Stimulated activated CD4-positive, alpha-beta T cell treated with anti-CD3 and anti-CD28 coated beads, Interleukin-2, amount 100 ng/mL, for 24 hours (primary cell): Measurements from ENCODE around the gene TMEM72.

Experiments
- DNase-seq, 2 donors: peaks; one replicate each; pipeline ENCODE4 v3.0.0-alpha.2; 2020

The TMEM72 gene

GRCh38 chr10:44890696-44891563, 20.2 kb upstream of the TMEM72 start:
- DNase-seq = no peak

DNA sequence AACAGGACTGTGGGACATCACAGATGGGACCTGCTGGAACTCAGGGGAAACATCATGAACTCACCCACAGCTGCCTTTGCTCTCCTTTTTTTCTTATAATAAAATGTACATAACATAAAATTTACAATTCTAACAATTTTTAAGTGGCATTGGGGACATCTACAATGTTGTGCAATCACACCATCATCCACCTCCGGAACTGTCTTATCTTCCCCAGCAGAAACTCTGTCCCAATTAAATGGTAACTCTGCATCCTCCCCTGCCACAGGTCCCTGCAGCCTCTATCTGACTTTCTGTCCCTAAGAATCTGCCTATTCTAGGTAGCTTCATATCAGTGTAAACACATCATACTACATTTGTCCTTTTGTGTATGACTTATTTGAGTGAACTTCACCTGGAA, 19.4 kb upstream of the TMEM72 start:
- DNase-seq = no peak

GRCh38 chr10:44893604-44894468, 17.3 kb upstream of the TMEM72 start:
- DNase-seq = no peak

DNA sequence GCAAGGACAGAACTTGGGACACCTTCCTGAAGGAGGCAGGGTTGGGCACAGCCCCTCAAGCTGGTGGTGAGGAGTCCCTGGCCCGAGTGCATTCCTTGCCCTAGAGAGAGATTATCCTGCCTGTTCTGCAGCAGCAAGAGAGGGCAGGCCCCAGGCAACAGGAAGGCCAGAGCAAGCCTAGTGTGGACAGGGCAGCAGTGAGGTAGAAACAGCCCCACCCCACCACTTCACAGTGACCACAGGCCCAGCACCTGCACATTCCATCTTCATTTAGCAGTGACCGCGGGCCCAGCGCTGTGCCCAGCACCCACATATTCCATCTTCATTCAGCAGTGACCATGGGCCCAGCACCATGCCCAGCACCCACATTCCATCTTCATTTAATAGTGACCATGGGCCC, 16.4 kb upstream of the TMEM72 start:
- DNase-seq = no peak

DNA sequence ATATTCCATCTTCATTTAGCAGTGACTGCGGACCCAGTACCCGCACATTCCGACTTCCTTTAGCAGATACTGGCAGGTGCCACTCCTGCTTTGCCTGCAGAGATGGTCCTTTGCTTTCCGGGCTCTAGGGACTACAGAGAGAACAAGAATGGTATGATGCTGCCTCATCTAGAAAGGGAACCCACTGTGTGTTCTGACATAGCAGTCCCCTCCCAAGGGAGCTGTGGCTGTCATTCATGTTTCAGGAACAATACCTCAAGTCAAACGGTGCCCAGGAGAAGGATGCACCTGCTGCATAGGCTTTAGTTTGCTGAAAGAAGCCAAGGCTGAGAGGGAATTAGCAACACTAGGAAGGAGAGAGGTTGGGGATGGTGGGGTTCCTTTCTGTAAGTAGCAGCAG, 15.9 kb upstream of the TMEM72 start:
- DNase-seq = no peak

GRCh38 chr10:44897049-44897448, 14.1 kb upstream of the TMEM72 start:
- no peak for DNase-seq

GRCh38 chr10:44898665-44899064, 12.5 kb upstream of the TMEM72 start:
- DNase-seq = no peak

DNA sequence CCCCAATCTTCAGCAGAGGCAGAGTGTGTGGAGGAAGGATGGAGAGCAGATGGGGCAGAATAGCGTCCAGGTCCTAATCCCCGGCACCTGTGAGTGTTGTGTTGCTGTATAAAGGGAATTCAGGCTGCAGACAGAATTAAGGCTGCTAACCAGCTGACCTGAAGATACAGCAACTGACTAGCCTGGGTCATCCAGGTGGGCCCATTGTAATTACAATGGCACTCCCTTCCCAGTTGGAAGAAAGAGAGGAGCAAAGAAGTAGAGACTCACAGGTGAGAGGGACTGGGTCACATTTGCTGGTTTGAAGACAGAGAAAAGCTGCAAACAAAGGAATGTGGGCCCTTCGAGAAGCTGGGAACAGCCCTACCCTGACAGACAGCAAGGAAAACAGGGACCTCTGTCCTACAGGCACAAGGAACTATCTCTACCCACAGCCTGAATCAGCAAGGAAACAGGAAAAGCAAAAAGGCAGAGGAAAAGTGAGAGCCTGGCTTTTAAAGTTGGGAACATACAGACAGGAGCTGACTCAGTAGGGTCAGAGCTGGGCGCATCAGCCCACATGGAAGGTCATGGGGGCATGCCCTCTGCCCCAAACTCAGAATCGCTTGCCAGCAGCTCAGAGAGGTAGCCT, 11.6 kb upstream of the TMEM72 start:
- DNase-seq = no peak

DNA sequence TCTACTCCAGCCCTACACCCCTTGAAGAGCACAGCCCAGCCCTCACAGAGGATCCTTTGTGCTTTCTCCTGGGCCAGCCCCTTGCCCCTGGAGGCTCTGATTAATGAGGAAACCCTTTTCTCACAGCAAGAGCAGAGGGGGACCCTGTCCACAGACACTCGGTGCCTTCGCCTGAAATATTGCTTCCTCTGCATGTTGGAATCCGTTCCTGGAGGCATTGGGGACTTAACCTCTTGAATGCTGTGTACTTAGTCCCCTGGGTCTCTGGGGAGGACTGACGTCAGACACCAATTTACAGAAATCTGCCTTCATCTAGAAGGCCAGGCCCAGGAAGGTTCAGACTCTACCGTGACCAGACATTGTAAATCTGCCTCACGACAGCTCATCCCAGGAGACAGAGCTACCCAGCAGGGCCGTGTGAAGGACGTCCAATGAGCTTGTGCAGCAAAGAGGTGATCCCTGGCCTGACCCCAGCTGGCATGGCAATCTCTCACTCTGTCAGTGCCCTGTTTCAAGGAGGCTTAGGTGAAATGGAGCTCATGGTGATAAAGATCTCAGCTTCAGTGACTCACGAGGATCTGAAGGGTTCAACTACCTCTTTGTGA, 8.1 kb upstream of the TMEM72 start:
- DNase-seq = no peak

DNA sequence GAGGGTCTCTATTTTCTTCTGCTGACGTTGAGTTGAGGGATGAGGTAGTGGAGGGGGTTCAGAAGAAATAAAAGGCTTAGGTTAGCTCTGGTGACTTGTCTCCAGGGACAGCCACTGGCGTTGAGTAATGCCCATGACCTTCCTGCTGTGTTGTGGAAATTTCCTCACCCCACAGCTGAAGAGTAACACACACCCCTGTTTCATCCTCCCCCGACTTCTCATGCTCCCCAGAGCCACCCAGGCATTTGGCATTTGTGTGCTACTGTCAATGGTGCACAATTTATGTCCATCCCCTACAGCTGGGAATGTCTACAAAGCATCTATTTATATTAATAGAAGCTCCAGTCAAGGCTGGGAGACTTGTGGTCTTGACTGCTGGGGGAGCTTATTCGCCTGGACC, 4.7 kb upstream of the TMEM72 start:
- no peak for DNase-seq

DNA sequence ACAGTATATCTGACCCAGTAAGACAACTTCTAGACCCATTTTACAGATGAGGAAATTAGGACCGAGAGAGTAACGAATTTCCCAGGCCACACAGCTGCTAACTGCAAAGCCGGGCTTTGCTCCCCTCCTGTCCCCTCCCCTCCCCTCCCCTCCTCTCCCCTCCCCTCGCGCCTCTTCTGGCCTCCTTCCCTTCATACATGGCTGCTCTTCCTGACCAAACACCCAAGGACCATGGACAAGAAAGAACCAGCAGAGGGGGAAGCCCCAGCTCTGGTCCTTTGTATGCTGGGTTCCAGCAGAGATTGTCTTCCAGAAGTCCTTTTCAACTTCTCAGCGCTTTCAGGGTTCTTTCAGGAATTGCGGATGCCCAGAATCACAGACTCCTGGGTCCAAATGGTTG, 3.6 kb upstream of the TMEM72 start:
- DNase-seq = no peak

DNA sequence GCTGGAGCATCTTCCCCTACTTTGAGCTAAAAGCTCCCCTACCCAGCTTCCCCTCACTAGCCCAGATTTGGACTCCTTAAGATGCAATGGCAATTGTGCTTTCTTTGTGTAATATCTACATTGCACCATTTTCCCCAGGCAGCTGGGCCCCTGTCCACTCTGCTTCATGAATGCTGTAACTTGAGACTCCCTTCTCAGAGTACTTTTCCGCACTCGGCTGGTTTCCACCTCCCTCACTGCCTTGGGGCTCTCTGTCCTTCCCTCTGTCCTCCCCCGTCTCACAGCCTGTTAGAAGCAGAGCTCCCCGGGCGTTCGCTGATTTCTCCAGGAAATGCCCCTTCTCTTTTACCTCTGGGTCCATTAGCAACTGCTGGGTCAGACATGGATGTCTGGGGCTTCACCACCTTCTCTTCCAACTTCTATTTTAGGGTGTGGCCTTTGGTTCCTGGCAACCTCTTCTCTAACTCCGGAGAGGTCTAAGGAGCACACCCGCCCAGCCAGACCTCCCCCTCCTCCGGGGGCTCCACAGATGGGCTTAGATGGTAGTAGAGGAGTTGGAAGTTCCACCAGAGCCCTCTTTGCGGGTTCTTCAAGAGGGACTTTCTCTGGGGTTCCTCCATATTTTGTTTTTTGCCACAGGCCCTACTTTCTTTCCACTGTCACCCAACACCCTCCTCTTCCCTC, 2.9 kb upstream of the TMEM72 start:
- no peak for DNase-seq

GRCh38 chr10:44908936-44909630, 2.1 kb upstream of the TMEM72 start:
- no peak for DNase-seq

GRCh38 chr10:44909910-44910309, 1.2 kb upstream of the TMEM72 start:
- no peak for DNase-seq

DNA sequence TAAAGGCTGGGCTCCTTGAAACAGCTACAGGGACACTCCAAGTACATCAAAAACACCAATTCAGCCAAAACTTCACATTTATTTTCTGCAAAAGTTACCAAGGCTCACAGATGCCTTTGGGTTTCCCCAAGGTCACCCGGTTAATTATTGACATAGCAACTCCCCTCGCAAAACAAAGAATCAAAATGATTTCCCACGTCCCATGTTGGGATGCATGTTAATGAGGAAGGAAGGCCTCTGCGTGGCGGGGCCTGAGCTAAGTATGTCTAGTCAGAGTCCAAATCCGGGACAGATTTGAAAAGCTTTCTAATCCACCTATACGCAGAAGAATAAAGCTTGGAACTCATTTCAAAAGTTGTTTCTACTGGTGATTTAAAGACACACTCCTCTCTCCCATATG, 535 bp upstream of the TMEM72 start:
- no peak for DNase-seq

- DNase-seq = no peak
These were observed 814 bp downstream of the TMEM72 start for GRCh38 chr10:44911951-44912350.

DNA sequence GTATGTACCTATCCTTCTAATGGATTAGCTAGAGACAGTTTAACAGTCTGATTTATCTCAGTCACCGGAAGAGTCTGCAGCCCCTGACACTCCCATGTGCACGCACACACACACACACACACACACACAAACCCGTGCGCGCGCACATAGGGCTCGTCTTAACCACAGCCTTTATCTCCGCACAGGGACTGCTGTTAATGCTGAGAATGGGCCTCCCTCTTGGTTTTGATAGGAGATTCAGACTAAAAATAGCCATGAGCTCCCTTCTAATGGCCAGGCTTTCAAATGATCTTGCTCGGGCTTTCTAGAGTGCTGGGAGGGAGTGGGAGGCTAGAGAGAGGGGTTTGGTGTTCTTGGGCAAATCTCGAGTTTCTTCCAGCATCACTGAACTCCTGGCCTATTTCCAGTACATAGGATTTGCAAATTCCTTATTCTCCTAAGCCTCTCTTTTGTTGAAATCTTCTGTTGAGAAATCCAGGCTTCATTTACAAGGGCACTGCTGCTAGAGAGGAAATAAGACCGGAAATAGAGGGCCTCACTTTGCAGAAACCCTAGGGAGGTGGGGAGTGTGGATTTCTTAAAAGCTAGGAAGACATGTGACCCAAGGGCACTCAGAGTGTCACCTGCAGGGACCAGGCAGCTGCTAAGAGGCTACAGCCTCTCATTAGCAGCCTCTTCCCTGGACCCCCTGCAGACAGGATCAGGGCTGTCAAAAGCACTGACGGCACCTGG, 2.4 kb downstream of the TMEM72 start:
- DNase-seq = peak in 1 of 2 donors; percentile 24

- no peak for DNase-seq
These were observed 3.8 kb downstream of the TMEM72 start for GRCh38 chr10:44914891-44915290.

DNA sequence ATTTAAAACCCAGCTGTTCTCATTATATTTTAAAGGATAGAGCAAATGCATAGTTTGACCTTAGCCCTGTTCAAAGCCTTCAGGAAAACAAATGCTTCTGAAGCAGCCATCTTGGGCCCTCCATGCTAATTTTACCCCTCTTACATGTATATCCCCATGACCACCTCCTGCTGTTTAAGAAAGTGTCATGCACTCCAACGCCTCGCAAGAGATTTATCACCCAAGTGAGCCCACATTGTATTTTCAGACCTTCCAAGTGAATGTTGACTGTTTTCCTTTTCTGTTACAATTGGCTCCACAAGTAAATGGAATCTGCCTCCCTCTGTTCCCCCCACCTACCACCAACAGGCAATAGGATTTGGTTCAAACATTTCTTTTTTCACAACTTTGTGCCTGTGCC, 5.3 kb downstream of the TMEM72 start:
- DNase-seq = no peak

DNA sequence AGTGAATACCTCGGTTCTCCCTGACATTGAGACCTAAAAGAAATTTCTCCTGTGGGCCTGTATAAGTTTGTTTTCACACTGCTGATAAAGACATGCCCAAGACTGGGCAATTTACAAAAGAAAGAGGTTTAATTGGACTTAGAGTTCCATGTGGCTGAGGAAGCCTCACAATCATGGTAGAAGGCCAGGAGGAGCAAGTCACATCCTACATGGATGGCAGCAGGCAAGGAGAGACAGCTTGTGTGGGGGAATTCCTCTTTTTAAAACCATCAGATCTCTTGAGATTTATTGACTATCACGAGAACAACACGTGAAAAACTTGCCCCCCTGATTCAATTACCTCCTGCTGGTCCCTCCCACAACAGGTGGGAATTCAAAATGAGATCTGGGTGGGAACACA, 6.7 kb downstream of the TMEM72 start:
- no peak for DNase-seq

DNA sequence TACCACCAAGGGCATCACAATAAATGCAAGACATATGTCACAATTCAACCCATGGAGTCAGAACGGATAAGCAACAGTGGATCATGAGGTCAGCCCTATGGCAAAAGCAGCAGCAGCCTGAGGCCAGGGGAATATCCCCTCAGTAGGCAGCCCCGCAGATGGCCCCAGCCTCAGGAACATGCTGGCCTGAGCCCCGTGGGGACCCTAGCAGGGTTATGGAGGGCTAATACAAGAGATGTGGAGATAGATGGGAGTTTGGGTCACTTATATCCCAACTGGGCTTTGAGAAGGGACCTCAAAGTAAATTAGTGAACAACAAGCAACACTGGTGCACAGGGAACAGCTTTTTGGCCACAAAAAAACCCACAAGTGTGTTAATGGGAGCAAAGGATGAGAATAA, 9.1 kb downstream of the TMEM72 start:
- no peak for DNase-seq
